HG03060 (cell line): ENCODE data around the gene S1PR4.
"Not testable (repeated sequence)": the region's sequence is repeated elsewhere in the genome, so short reads cannot be mapped to it uniquely, and the experiment has no call there.

Experiments
- ATAC-seq: cut with Tn5 transposase; IDR thresholded peaks from one replicate; pipeline ENCODE4 v1.9.1; 2021; ENCODE audit warnings: low read depth, moderate number of reproducible peaks; ENCODE audit not compliant: unreplicated experiment

S1PR4 gene

GRCh38 chr19:3192684-3193083 is 14.1 kb downstream of the S1PR4 start:
- ATAC-seq: no peak

DNA sequence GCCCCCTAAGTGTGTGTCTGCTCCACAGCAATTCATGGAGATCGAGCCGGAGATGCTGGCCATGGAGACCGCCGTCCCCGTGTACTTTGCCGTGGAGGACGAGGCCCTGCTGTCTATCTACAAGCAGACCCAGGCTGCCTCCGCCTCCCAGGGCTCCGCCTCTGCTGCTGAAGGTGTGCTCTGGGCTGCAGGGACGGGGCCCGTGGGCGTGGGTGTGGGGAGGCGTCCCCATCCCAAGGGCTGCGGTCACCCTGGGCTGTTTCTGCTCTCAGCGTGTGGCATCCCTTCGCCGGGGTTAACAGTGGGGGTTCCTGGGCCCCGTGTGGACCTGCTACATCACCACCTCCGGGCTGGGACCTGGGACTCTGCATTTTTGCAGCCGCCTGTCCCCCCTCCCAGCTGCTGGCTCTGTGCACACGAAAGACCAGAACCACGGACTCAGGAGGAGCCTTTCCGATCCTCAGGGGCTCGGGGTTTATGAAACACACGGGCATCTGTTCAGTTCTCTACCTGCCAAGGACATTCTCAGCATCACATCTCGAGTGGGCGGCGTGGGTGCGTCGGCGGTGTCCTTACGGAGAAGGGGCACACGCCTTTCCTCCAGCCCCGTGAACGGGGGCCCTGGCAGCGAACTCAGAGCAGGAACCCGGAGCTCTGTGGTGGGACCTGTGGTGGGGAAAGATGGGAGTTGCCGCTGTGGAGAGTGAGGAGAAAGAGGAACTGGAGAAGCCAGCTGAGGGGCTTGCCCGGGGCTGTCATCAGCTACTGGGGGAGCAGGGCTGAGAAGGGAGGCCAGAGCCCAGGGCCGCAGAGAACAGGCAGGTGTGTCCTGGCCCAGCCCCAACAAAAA is 14.9 kb downstream of the S1PR4 start:
- ATAC-seq: no peak

DNA sequence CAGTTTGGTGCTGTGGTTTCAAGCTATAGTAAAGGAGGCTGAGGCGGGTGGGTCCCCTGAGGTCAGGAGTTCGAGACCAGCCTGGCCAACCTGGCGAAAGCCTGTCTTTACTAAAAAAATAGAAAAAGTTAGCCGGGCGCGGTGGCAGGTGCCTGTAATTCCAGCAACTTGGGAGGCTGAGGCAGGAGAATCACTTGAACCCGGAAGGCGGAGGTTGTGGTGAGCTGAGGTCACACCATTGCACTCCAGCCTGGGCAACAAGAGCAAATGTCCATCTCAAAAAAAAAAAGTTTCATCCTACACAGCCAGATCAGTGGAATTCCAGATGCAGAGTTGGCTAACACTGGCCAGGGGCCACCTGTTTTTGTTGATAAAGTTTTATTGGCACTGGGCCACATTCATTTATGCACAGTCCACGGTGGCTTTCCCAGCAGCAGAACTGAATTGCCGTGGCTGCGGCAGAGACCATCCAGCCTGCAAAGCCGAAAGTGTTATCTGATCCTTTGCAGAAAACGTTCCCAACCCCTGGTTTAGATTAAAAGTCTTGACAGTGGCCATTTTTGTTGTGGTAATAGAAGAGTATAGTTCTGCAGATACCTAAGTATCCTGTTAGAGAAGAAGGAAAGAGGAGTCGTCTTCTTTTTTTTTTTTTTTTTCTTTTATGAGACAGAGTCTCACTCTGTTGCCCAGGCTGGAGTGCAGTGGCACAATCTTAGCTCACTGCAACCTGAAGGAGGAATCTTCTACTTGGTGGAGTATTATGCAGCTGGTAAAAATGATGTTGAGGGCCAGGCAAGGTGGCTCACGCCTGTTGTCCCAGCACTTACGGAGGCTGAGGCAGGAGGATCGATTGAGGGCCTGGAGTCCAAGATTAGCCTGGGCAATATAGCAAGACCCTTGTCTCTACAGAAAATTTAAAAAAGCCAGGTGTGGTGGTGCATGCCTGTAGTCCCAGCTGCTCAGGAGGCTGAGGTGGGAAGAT is 15.8 kb downstream of the S1PR4 start:
- no peak for ATAC-seq

DNA sequence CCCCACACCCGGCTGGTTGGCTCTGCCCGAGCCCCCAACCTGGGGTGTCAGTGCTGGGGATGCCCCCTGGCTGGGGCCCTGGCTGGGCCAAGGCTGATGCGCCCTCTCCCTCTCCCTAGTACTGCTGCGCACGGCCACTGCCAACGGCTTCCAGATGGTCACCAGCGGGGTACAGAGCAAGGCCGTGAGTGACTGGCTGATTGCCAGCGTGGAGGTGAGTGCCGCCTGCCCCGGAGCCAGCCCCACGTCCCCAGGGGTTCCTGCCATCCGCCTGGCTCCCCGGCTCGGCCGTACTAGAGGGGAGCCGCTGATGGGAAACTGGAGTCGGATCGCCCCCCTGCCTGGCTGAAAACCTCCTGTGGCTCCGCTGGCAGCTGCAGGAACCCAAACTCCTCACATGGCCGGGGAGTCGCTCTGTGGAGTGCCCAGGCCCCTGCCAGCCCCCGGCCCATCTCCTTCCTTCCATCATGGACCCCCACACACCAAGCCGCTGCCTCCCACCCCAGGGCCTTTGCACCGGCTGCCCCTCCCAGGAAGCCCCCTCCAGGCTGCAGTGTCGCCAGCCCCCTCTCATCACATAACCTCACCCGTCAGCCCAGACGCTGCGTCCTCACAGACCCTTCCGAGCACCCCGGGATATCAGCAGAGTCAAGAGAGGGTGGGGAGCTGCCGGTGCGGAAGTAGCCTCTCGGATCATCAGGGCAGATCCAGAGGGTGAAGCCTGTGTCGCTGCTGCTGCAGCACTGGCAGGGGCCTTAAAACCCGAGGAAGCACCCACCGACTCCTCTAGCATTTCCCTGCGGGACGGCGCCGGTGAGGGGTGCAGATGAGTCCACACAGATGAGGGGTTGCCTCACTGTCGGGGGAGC is 17.7 kb downstream of the S1PR4 start:
- ATAC-seq: no peak

- ATAC-seq: no peak
Measured at GRCh38 chr19:3196933-3197205, 18.3 kb downstream of the S1PR4 start.

DNA sequence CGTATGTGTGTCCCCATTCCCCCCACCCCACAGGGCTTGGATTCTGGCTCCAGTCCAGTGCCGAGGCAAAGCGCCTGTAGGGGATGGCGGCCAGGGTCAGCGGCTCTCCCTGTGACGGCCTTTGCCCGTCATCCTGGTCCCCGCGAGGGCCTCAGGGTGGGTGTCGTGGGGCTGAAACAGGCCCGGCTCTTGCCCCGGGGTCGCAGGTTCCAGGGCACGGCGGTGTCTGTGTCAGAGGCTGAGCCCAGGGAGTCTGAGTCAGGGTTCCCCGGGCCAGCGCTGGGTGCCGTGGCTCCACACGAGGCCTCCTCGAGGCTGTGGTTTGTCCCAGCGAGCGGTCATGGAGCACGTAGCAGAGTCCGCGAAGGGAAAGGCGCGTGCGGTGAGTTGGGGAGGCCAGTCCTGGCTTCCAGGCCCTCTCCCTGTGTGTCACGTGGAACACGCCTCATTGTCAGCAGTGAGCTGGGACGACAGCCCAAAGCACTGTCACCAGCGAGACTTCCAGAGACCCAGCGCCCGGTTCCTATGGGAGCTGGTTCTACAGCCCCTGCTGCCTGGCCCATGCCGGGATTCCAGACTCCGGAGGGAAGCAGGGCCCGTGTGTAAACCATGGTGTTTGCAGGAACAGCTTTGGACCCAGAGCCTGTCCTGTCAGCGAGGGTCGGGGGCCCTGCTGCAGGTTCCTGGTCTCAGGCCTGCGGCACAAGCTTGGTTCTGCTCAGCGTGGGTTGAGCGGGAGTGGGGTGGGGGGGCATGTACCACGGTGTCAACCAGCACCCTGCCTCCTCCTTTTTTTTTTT is 20.5 kb downstream of the S1PR4 start:
- no peak for ATAC-seq

GRCh38 chr19:3201072-3201700 is 22.6 kb downstream of the S1PR4 start:
- no peak for ATAC-seq

DNA sequence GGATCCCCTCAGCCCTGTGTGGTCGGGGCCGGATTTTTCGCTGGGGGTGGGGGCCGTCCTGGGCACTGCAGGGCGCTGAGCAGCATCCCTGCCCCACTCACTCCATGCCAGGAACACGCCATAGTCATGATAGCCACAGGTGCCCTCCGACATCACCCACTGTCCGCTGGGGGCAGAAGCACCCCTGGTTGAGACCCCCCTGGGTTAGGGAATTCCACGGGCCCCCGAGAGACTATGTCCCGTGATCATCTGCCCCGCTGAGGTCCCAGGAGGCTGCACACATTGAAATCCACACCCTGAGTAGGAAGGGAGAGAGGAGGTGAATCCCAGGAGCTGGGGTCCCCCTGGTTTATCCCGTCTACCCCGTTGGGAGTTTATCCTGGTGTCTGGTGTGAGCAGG is 23.3 kb downstream of the S1PR4 start:
- no peak for ATAC-seq

DNA sequence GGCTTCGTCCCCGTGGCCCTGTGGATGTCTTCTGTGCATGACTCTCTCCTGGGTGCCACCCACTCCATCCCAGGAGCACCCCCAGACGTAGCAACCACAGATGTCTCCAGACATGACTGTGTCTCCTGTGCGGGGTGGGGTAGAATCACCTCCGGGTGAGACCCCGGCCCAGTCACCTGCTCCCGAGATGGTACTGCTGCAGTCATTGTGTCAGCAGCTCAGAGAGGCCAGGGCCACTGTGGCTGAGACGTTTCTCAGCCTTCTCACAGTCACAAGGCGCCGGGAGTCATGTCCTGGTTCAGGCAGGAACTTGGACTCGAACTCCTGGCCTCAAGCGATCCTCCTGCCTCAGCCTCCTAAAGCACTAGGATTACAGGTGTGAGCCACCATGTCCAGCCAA is 23.8 kb downstream of the S1PR4 start:
- no peak for ATAC-seq

- not testable (repeated sequence) for ATAC-seq
Measured at GRCh38 chr19:3202895-3203294, 24.3 kb downstream of the S1PR4 start.

DNA sequence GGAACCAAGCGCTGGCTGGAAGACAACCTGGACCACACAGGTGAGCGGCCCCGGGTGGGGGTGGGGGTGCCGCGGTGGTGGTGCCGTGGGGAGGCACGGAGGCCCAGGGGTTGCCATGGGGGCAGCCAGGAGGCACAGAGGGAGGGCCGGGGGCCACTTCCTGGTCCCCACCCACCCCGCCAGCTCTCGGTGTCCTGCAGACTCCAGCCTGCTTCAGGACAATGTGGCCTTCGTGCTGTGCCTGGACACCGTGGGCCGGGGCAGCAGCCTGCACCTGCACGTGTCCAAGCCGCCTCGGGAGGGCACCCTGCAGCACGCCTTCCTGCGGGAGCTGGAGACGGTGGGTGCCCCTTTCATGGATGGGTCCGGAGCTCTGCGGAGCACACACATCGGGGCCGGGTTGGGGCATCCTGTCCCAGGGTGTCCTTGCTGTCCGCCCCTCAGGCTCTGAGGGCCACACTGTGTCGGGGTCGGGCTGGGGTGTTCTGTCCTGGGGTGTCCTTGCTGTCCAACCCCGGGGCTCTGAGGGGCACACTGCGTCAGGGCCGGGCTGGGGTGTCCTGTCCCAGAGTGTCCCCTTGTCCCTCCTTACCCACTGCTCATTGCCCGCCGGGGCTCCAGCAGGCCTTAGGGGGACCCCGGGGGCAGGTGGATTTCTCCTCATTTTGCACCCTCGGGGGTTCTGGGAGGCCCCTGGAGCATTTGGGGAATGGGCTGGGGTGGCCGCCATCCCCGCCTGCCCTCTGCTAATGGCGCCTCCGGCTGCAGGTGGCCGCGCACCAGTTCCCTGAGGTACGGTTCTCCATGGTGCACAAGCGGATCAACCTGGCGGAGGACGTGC is 25.5 kb downstream of the S1PR4 start:
- no peak for ATAC-seq

DNA sequence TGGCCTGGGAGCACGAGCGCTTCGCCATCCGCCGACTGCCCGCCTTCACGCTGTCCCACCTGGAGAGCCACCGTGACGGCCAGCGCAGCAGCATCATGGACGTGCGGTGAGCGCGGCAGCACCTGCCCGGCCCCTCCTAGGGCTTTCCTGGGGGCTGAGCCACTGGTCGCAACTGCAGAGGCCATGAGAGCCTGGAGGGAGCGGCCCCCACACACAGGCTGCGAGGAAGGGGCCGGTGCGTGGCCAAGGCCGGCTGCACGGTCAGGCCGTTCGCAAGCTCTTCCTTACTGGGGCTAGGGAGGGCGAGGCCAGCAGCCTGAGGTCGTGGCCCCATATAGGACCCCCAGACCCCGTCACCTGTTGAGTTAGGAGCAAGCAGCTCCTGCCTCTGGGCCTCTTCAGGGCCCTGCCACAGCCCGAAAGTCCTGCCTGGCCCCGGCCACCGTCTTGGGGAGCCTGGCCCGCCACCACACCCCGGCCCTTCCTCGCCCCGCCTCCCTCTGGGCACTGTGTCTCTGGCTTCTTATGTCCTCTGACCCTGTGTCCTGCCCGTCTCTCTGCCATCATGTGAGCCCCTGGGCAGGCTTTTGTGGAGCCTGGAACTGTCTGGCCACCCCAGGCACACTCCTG is 26.2 kb downstream of the S1PR4 start:
- no peak for ATAC-seq

DNA sequence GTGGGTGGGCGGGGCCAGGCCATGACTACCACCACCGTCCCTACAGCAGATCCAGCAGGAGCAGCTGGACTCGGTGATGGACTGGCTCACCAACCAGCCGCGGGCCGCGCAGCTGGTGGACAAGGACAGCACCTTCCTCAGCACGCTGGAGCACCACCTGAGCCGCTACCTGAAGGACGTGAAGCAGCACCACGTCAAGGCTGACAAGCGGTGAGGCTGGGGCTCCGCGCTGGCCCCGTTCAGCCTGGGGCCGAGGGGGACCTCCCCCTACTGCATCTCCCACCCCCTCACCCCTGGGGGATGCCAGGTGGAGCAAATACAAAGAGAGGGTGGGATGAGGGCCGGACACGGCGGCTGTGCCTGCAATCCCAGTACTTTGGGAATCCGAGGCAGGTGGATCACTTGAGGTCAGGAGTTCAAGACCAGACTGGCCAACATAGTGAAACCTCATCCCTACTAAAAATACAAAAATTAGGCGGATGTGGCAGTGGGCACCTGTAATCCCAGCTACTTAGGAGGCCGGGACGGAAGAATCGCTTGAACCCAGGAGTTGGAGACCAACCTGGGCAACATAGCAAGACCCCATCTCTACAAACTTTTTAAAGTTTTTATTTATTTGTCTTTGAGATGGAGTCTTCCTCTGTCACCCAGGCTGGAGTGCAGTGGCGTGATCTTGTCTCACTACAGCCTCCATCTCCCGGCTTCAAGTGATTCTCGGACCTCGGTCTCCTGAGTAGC is 27.8 kb downstream of the S1PR4 start:
- no peak for ATAC-seq

GRCh38 chr19:3207461-3208242 is 29.1 kb downstream of the S1PR4 start:
- no peak for ATAC-seq

DNA sequence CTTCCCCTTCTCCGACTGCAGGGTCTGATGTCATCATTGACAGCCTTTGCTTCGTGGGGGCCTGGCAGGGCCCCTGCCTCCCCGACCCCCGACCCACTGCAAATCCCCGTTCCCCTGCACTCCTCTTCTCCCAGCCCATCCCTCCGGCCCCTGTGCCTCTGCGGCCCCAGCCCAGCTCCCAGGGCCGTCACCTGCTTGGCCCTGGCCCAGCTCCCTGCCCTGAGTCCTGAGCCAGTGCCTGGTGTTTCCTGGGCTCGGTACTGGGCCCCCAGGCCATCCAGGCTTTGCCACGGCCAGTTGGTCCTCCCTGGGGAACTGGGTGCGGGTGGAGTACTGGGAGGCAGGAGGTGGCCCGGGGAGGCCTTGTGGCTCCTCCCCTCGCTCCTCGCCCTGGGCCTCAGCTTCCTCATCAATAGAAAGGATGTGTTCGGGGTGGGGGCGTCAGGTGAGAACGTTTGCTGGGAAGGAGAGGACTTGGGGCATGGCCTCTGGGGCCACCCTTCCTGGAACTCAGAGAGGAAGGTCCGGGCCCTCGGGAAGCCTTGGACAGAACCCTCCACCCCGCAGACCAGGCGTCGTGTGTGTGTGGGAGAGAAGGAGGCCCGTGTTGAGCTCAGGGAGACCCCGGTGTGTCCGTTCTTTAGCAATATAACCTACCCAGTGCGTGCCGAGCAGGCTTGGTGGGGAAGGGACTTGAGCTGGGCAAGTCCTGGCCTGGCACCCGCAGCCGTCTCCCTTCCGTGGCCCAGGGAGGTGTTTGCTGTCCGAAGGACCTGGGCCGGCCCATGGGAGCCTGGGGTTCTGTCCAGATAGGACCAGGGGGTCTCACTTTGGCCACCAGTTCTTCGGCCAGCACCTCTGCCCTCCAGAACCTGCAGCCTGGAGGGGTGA is 30.0 kb downstream of the S1PR4 start:
- no peak for ATAC-seq
